ENCODE measurements around the gene GSTO1.

The GSTO1 gene

GRCh38 chr10:104251443-104251842 lies 3.2 kb upstream of the GSTO1 start:
- no peak overlapping the region for H3K4me3 Mint-ChIP-seq
- H3K27me3 Mint-ChIP-seq (ENCODE audit: low read depth), result peaks cover 6% of the 10 kb centered on the region
- H3K4me1 Mint-ChIP-seq, result peaks cover 19% of the 10 kb centered on the region
- TF ChIP-seq CTCF (IDR thresholded peaks at IDR 0.05; ENCODE audit: unreplicated experiment in 3 of 3), result no peak
- H3K9me3 Mint-ChIP-seq, result no peaks in the 10 kb centered on the region
- no peak overlapping the region for H3K27ac Mint-ChIP-seq
- H3K36me3 Mint-ChIP-seq (ENCODE audit: low read depth), result peaks cover 4% of the 10 kb centered on the region

DNA sequence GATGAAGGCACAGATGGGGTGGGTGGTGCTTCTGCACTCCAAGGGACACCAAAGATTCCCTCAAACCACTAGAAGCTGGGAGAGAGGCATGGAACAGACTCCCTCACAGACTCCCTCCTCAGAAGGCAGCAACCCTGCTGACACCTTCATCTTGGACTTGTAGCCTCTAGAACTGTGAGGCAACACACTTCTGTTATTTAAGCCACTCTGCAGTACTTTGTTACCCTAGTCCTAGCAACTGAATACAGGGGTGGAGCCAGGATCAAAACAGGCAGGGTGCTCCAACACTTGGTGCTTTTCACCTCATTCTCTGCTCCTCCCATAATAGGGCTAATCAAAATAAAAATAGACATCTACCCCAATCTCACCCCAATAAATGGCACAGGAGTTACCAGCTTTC lies 2.3 kb upstream of the GSTO1 start:
- H3K36me3 Mint-ChIP-seq (ENCODE audit: low read depth), result no peaks in the 10 kb centered on the region
- peaks cover 6% of the 10 kb centered on the region for H3K27me3 Mint-ChIP-seq (ENCODE audit: low read depth)

DNA sequence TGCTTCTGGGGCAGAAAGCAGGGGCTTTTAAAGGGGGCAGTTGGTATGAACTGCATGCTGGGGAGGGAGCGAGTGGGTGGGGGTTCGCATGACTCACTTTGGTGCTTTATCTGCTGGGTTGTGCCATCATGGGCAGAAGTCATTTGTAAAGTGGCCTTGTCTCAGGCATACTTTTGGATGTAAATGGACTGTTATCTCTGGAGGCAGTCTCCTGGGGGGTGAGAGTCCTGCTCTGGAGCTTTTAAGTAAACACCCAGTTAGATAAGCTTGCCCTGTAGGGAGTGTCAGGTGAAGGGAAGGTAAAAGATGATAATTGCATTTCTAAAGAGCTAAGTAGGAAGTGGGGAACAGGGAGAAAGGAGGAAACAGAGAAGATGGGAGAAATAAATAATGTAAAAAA lies 1.6 kb upstream of the GSTO1 start:
- Mint-ChIP-seq H3K4me1 (peaks cover 21% of the 10 kb centered on the region), H3K9me3 (no peaks in the 10 kb centered on the region), H3K27me3 (ENCODE audit: low read depth) (peaks cover 6% of the 10 kb centered on the region), H3K4me3 (peak overlapping the region; percentile 92 to 98 (median 93)), H3K27ac (peak overlapping the region in 1 of 3 experiments; percentile 93), H3K36me3 (ENCODE audit: low read depth) (peaks cover 3% of the 10 kb centered on the region)
- no peak for TF ChIP-seq CTCF (IDR thresholded peaks at IDR 0.05; ENCODE audit: unreplicated experiment in 3 of 3)

More for the DNA sequence above, 2.3 kb upstream of the GSTO1 start:
- TF ChIP-seq CTCF (IDR thresholded peaks at IDR 0.05; ENCODE audit: unreplicated experiment in 3 of 3), result no peak
- H3K4me3 Mint-ChIP-seq, result peak overlapping the region in 2 of 3 experiments; percentile 20 to 93
- no peak overlapping the region for H3K27ac Mint-ChIP-seq
- H3K4me1 Mint-ChIP-seq, result peaks cover 21% of the 10 kb centered on the region
- no peaks in the 10 kb centered on the region for H3K9me3 Mint-ChIP-seq

GRCh38 chr10:104253606-104254410 lies 884 bp upstream of the GSTO1 start:
- no peak for TF ChIP-seq CTCF (IDR thresholded peaks at IDR 0.05; ENCODE audit: unreplicated experiment in 3 of 3)

GRCh38 chr10:104255311-104255981 lies 754 bp downstream of the GSTO1 start:
- no peak for TF ChIP-seq CTCF (IDR thresholded peaks at IDR 0.05; ENCODE audit: unreplicated experiment in 3 of 3)
- peak overlapping the region; percentile 83 to 95 (median 93) for H3K27ac Mint-ChIP-seq
- peaks cover 24% of the 10 kb centered on the region for H3K4me1 Mint-ChIP-seq
- no peaks in the 10 kb centered on the region for H3K27me3 Mint-ChIP-seq (ENCODE audit: low read depth)
- H3K9me3 Mint-ChIP-seq, result no peaks in the 10 kb centered on the region
- H3K36me3 Mint-ChIP-seq (ENCODE audit: low read depth), result peaks cover 18% of the 10 kb centered on the region
- H3K4me3 Mint-ChIP-seq, result peak overlapping the region; percentile 92 to 98 (median 93)

More at GRCh38 chr10:104253606-104254410, 884 bp upstream of the GSTO1 start:
- peaks cover 4% of the 10 kb centered on the region for H3K27me3 Mint-ChIP-seq (ENCODE audit: low read depth)
- H3K4me1 Mint-ChIP-seq, result peaks cover 21% of the 10 kb centered on the region
- peak overlapping the region; percentile 83 to 95 (median 93) for H3K27ac Mint-ChIP-seq
- H3K36me3 Mint-ChIP-seq (ENCODE audit: low read depth), result peaks cover 8% of the 10 kb centered on the region
- H3K9me3 Mint-ChIP-seq, result no peaks in the 10 kb centered on the region
- peak overlapping the region; percentile 92 to 98 (median 93) for H3K4me3 Mint-ChIP-seq
